HEK293 (cell line): ENCODE results near the gene FGF9.

ENCODE experiments used
- CTCF ChIA-PET: fragments of 350-600 bp; formaldehyde crosslinking; extraction: SDS; loops from one replicate; lab custom pipeline; 2021; ENCODE audit warnings: antibody characterized with exemption; lab: Yijun Ruan, JAX
- POLR2A ChIA-PET: fragments of 300-600 bp; formaldehyde crosslinking; extraction: SDS; loops from one replicate; lab custom pipeline; 2020; ENCODE audit warnings: antibody characterized with exemption, inconsistent platforms; lab: Yijun Ruan, JAX
- H3K27ac ChIP-seq: fragments of 200-500 bp; sonication (Bioruptor generic); 2 replicates; pipeline ENCODE4 v1.5.1; 2014; ENCODE audit warnings: low read depth, low read length, control low read depth, inconsistent platforms; ENCODE audit errors: extremely low read depth
- H3K36me3 ChIP-seq, 2 experiments: fragments of 200-500 bp in 1 of 2; sonication (Bioruptor generic) in 1 of 2; 1 replicate in 1 of 2; 2 replicates in 1 of 2; pipeline ENCODE4 v1.5.1; 2014 to 2017; ENCODE audit warnings: inconsistent platforms in 2 of 2, low read length in 2 of 2; ENCODE audit not compliant: control insufficient read depth in 2 of 2, insufficient read depth in 1 of 2
- H3K4me1 ChIP-seq: fragments of 200-500 bp; sonication (Bioruptor generic); 2 replicates; pipeline ENCODE4 v1.5.1; 2014; ENCODE audit warnings: mild to moderate bottlenecking, low read length, inconsistent platforms; ENCODE audit not compliant: control insufficient read depth, insufficient read depth
- H3K4me3 ChIP-seq: 2 replicates; pipeline ENCODE4 v1.5.1; 2011; ENCODE audit warnings: low read depth, mild to moderate bottlenecking, control low read depth, low read length, moderate library complexity
- H3K9me3 ChIP-seq: fragments of 200-500 bp; sonication (Bioruptor generic); 2 replicates; pipeline ENCODE4 v1.5.1; 2014; ENCODE audit warnings: low read depth, low read length, inconsistent platforms; ENCODE audit not compliant: control insufficient read depth, insufficient read depth
- BCL11B ChIP-seq: fragments of 450-650 bp; formaldehyde crosslinking; IDR thresholded peaks from 2 replicates; pipeline ENCODE4 v1.5.1; 2016; ENCODE audit warnings: low read depth, missing biosample characterization, missing genetic modification characterization
- MEIS1 ChIP-seq: sonication (generic); formaldehyde crosslinking; IDR thresholded peaks from 2 replicates; pipeline ENCODE4 v1.8.1; 2022; ENCODE audit warnings: missing genetic modification reagents, mild to moderate bottlenecking, borderline replicate concordance
- OVOL3 ChIP-seq: fragments of 450-650 bp; formaldehyde crosslinking; IDR thresholded peaks from 2 replicates; pipeline ENCODE4 v1.5.1; 2016; ENCODE audit warnings: missing biosample characterization, missing genetic modification characterization
- SP3 ChIP-seq: fragments of 450-650 bp; formaldehyde crosslinking; IDR thresholded peaks from 2 replicates; pipeline ENCODE4 v1.5.1; 2016; ENCODE audit warnings: missing biosample characterization, missing genetic modification characterization
- TSHZ1 ChIP-seq: fragments of 450-650 bp; formaldehyde crosslinking; IDR thresholded peaks from 2 replicates; pipeline ENCODE4 v1.5.1; 2016; ENCODE audit warnings: missing biosample characterization, missing genetic modification characterization, borderline replicate concordance
- ZBTB21 ChIP-seq: fragments of 450-650 bp; formaldehyde crosslinking; IDR thresholded peaks from 2 replicates; pipeline ENCODE4 v1.5.1; 2017; ENCODE audit warnings: missing biosample characterization, missing genetic modification characterization
- ZNF140 ChIP-seq: fragments of 450-650 bp; formaldehyde crosslinking; IDR thresholded peaks from 2 replicates; pipeline ENCODE4 v1.5.1; 2016; ENCODE audit warnings: missing biosample characterization, missing genetic modification characterization
- ZNF146 ChIP-seq: fragments of 450-650 bp; formaldehyde crosslinking; IDR thresholded peaks from 2 replicates; pipeline ENCODE4 v1.5.1; 2016; ENCODE audit warnings: missing biosample characterization, missing genetic modification characterization
- ZNF169 ChIP-seq: fragments of 450-650 bp; formaldehyde crosslinking; IDR thresholded peaks from 2 replicates; pipeline ENCODE4 v1.5.1; 2016; ENCODE audit warnings: missing biosample characterization, missing genetic modification characterization
- ZNF184 ChIP-seq: fragments of 450-650 bp; IDR thresholded peaks from 2 replicates; pipeline ENCODE4 v1.5.1; 2018; ENCODE audit warnings: missing biosample characterization, mild to moderate bottlenecking, missing genetic modification characterization
- ZNF239 ChIP-seq: fragments of 450-650 bp; formaldehyde crosslinking; IDR thresholded peaks from 2 replicates; pipeline ENCODE4 v1.5.1; 2016; ENCODE audit warnings: missing biosample characterization, missing genetic modification characterization
- ZNF274 ChIP-seq, 2 experiments: fragments of 200-500 bp in 1 of 2; fragments of 450-650 bp in 1 of 2; sonication (Bioruptor generic) in 1 of 2; formaldehyde crosslinking in 1 of 2; IDR thresholded peaks; 2 replicates each; pipeline versions ENCODE4 v1.5.1 to v1.6.1; 2014 to 2016; ENCODE audit warnings: borderline replicate concordance in 1 of 2, inconsistent platforms in 1 of 2, low read length in 1 of 2, missing biosample characterization in 1 of 2, missing genetic modification characterization in 1 of 2
- ZNF302 ChIP-seq: fragments of 450-650 bp; formaldehyde crosslinking; IDR thresholded peaks from 2 replicates; pipeline ENCODE4 v1.5.1; 2016; ENCODE audit warnings: missing biosample characterization, missing genetic modification characterization, low read depth
- ZNF335 ChIP-seq: fragments of 450-650 bp; formaldehyde crosslinking; conservative IDR thresholded peaks from 2 replicates; pipeline ENCODE4 v1.5.1; 2016; ENCODE audit warnings: missing biosample characterization, missing genetic modification characterization
- ZNF354C ChIP-seq: fragments of 450-650 bp; formaldehyde crosslinking; IDR thresholded peaks from 2 replicates; pipeline ENCODE4 v1.5.1; 2016; ENCODE audit warnings: missing biosample characterization, missing genetic modification characterization, low read depth, borderline replicate concordance
- ZNF404 ChIP-seq: fragments of 450-650 bp; formaldehyde crosslinking; IDR thresholded peaks from 2 replicates; pipeline ENCODE4 v1.5.1; 2017; ENCODE audit warnings: missing biosample characterization, missing genetic modification characterization
- ZNF416 ChIP-seq: fragments of 450-650 bp; formaldehyde crosslinking; IDR thresholded peaks from 2 replicates; pipeline ENCODE4 v1.5.1; 2016; ENCODE audit warnings: missing biosample characterization, missing genetic modification characterization
- ZNF433 ChIP-seq: fragments of 450-650 bp; formaldehyde crosslinking; IDR thresholded peaks from 2 replicates; pipeline ENCODE4 v1.5.1; 2016; ENCODE audit warnings: missing biosample characterization, missing genetic modification characterization, low read depth
- ZNF555 ChIP-seq: fragments of 450-650 bp; formaldehyde crosslinking; conservative IDR thresholded peaks from 2 replicates; pipeline ENCODE4 v1.5.1; 2017; ENCODE audit warnings: missing biosample characterization, mild to moderate bottlenecking, missing genetic modification characterization, inconsistent platforms
- ZNF571 ChIP-seq: fragments of 450-650 bp; formaldehyde crosslinking; IDR thresholded peaks from 2 replicates; pipeline ENCODE4 v1.5.0; 2017; ENCODE audit warnings: missing biosample characterization, missing genetic modification characterization
- ZNF623 ChIP-seq: fragments of 450-650 bp; formaldehyde crosslinking; IDR thresholded peaks from 2 replicates; pipeline ENCODE4 v1.5.1; 2016; ENCODE audit warnings: missing biosample characterization, missing genetic modification characterization
- ZNF747 ChIP-seq: fragments of 450-650 bp; formaldehyde crosslinking; IDR thresholded peaks from 2 replicates; pipeline ENCODE4 v1.5.1; 2016; ENCODE audit warnings: missing biosample characterization, missing genetic modification characterization
- ZNF792 ChIP-seq: fragments of 450-650 bp; formaldehyde crosslinking; IDR thresholded peaks from 2 replicates; pipeline ENCODE4 v1.5.1; 2016; ENCODE audit warnings: missing biosample characterization, missing genetic modification characterization
- ZSCAN23 ChIP-seq: fragments of 450-650 bp; formaldehyde crosslinking; IDR thresholded peaks from 2 replicates; pipeline ENCODE4 v1.5.1; 2016; ENCODE audit warnings: missing biosample characterization, missing genetic modification characterization
- ZSCAN30 ChIP-seq: fragments of 450-650 bp; IDR thresholded peaks from 2 replicates; pipeline ENCODE4 v1.5.1; 2018; ENCODE audit warnings: missing biosample characterization, mild to moderate bottlenecking, missing genetic modification characterization, moderate library complexity
- ZSCAN4 ChIP-seq: fragments of 450-650 bp; formaldehyde crosslinking; IDR thresholded peaks from 2 replicates; pipeline ENCODE4 v1.5.1; 2017; ENCODE audit warnings: missing biosample characterization, missing genetic modification characterization
- TF ChIP-seq, protein P1 (sequence below): fragments of 450-650 bp; formaldehyde crosslinking; IDR thresholded peaks from 2 replicates; pipeline ENCODE4; 2016; ENCODE audit warnings: missing biosample characterization, missing genetic modification characterization
- TF ChIP-seq, protein P2 (sequence below): fragments of 450-650 bp; formaldehyde crosslinking; IDR thresholded peaks from 2 replicates; pipeline ENCODE4 v1.5.1; 2016; ENCODE audit warnings: missing biosample characterization, missing genetic modification characterization

The FGF9 gene

DNA sequence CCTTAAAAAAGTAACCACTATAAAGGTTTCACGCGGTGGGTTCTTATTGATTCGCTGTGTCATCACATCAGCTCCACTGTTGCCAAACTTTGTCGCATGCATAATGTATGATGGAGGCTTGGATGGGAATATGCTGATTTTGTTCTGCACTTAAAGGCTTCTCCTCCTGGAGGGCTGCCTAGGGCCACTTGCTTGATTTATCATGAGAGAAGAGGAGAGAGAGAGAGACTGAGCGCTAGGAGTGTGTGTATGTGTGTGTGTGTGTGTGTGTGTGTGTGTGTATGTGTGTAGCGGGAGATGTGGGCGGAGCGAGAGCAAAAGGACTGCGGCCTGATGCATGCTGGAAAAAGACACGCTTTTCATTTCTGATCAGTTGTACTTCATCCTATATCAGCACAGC is 30.6 kb downstream of the FGF9 start:
- Histone ChIP-seq H3K4me3 (no peak overlapping the region), H3K27ac (no peak overlapping the region), H3K36me3 (peaks cover 4 to 7% of the 10 kb centered on the region in 2 experiments; a peak in 2 of 3 replicates), H3K4me1 (0 out of 2 replicates have a peak, but pooled peaks cover 3% of the 10 kb centered on the region), H3K9me3 (no peaks in the 10 kb centered on the region)
- ChIA-PET POLR2A (no interaction called here), CTCF (no interaction called here)
- TF ChIP-seq ZNF747 (tag by site-specific recombination) (no peak), ZSCAN4 (tag by site-specific recombination) (peak; percentile 56)

- CTCF ChIA-PET = no interaction called here
Observed at GRCh38 chr13:21703846-21704245, 33.0 kb downstream of the FGF9 start.

DNA sequence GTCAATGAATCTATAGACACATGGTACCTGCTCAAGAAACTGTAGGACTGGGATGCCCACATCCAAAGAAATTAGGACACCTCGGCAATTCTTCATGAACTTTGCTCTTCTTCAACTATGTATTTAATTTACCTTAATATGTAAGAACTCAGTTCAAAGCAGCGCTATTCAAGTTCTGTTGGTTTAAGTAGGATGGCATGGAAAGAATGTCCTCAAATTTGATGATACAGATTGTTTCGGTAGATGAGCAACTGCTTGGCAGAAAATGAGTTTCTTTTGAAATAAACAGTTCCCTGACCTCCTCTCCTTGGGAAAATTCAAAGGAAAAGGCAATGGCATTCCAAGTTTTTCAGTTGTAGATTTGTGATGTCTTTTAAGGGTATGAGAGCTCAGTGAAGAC is 36.7 kb downstream of the FGF9 start:
- Histone ChIP-seq H3K4me3 (no peak overlapping the region), H3K27ac (no peak overlapping the region), H3K4me1 (no peaks in the 10 kb centered on the region), H3K36me3 (no peaks in the 10 kb centered on the region), H3K9me3 (no peaks in the 10 kb centered on the region)
- POLR2A ChIA-PET = no interaction called here
- CTCF ChIA-PET = no interaction called here
- TF ChIP-seq ZNF571 (tag by site-specific recombination) (no peak), ZNF433 (no peak), ZNF146 (tag by site-specific recombination) (no peak), ZNF274 (IDR thresholded peaks at IDR 0.05; ENCODE audit: low read length) (no peak), ZNF274 (tag by site-specific recombination; IDR thresholded peaks at IDR 0.05; ENCODE audit: borderline replicate concordance) (no peak), BCL11B (tag by site-specific recombination) (no peak), ZSCAN30 (tag by site-specific recombination) (no peak), ZSCAN23 (tag by site-specific recombination) (no peak), ZNF354C (tag by site-specific recombination) (no peak), ZBTB21 (tag by site-specific recombination) (no peak), ZNF404 (tag by site-specific recombination) (no peak), ZNF239 (tag by site-specific recombination) (no peak), SP3 (no peak), ZNF302 (tag by site-specific recombination) (no peak)
- TF ChIP-seq, protein P1, sequence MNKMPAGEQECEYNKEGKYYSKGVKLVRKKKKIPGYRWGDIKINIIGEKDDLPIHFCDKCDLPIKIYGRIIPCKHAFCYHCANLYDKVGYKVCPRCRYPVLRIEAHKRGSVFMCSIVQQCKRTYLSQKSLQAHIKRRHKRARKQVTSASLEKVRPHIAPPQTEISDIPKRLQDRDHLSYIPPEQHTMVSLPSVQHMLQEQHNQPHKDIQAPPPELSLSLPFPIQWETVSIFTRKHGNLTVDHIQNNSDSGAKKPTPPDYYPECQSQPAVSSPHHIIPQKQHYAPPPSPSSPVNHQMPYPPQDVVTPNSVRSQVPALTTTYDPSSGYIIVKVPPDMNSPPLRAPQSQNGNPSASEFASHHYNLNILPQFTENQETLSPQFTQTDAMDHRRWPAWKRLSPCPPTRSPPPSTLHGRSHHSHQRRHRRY (tag by site-specific recombination) = no peak
- TF ChIP-seq, protein P2, sequence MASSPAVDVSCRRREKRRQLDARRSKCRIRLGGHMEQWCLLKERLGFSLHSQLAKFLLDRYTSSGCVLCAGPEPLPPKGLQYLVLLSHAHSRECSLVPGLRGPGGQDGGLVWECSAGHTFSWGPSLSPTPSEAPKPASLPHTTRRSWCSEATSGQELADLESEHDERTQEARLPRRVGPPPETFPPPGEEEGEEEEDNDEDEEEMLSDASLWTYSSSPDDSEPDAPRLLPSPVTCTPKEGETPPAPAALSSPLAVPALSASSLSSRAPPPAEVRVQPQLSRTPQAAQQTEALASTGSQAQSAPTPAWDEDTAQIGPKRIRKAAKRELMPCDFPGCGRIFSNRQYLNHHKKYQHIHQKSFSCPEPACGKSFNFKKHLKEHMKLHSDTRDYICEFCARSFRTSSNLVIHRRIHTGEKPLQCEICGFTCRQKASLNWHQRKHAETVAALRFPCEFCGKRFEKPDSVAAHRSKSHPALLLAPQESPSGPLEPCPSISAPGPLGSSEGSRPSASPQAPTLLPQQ = no peak

More at GRCh38 chr13:21703846-21704245, 33.0 kb downstream of the FGF9 start:
- Histone ChIP-seq H3K36me3 (peaks cover 4 to 7% of the 10 kb centered on the region in 2 experiments; a peak in 2 of 3 replicates), H3K9me3 (no peaks in the 10 kb centered on the region), H3K27ac (no peak overlapping the region), H3K4me1 (no peaks in the 10 kb centered on the region), H3K4me3 (no peak overlapping the region)
- TF ChIP-seq MEIS1 (CRISPR knock-in tag) (no peak), ZNF184 (tag by site-specific recombination) (no peak), ZNF416 (no peak), ZSCAN30 (tag by site-specific recombination) (no peak), TSHZ1 (no peak), ZNF169 (no peak), ZNF623 (no peak), ZNF140 (tag by site-specific recombination) (no peak), ZNF335 (tag by site-specific recombination) (no peak), OVOL3 (tag by site-specific recombination) (no peak), ZNF555 (tag by site-specific recombination) (no peak), ZNF792 (tag by site-specific recombination) (no peak)
- POLR2A ChIA-PET = no interaction called here
